MM.1S (cell line): ENCODE data around the gene KIRREL3.

Experiments used
- EZH2 ChIP-seq: fragments of 300-600 bp; sonication (generic); optimal IDR thresholded peaks from 2 replicates; pipeline ENCODE3; 2017; ENCODE audit warnings: low read depth, mild to moderate bottlenecking, antibody characterized with exemption, low read length, mixed read lengths
- EZH2phosphoT487 ChIP-seq: fragments of 300-600 bp; sonication (generic); IDR thresholded peaks from 2 replicates; pipeline ENCODE4 v1.6.1; 2018; ENCODE audit warnings: antibody characterized with exemption, low read length
- TF ChIP-seq, protein P1 (sequence below): fragments of 300-600 bp; sonication (generic); IDR thresholded peaks from 2 replicates; pipeline ENCODE4 v1.5.1; 2016; ENCODE audit warnings: antibody characterized with exemption, low read length, mixed read lengths

- TF ChIP-seq, protein P1, sequence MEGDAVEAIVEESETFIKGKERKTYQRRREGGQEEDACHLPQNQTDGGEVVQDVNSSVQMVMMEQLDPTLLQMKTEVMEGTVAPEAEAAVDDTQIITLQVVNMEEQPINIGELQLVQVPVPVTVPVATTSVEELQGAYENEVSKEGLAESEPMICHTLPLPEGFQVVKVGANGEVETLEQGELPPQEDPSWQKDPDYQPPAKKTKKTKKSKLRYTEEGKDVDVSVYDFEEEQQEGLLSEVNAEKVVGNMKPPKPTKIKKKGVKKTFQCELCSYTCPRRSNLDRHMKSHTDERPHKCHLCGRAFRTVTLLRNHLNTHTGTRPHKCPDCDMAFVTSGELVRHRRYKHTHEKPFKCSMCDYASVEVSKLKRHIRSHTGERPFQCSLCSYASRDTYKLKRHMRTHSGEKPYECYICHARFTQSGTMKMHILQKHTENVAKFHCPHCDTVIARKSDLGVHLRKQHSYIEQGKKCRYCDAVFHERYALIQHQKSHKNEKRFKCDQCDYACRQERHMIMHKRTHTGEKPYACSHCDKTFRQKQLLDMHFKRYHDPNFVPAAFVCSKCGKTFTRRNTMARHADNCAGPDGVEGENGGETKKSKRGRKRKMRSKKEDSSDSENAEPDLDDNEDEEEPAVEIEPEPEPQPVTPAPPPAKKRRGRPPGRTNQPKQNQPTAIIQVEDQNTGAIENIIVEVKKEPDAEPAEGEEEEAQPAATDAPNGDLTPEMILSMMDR: no peak
- no peak for TF ChIP-seq EZH2phosphoT487
- TF ChIP-seq EZH2: no peak
These were observed 166.0 kb downstream of the KIRREL3 start for GRCh38 chr11:126834573-126834972.
